ENCODE measurements around the gene CEP95. TPM values are rescaled to one million over a fixed set of nuclear protein-coding genes. Genes with fewer than 3 reads are reported as not detected.
A peak's percentile ranks its signal among the peaks of the same experiment; 100 is the strongest.

CEP95 gene
- total and polyA plus RNA-seq, 2 of the 13 experiments (the other 11 are each of a cell fraction or from before 2014, with no cell fraction given): 65.9 to 68.8 TPM

DNA sequence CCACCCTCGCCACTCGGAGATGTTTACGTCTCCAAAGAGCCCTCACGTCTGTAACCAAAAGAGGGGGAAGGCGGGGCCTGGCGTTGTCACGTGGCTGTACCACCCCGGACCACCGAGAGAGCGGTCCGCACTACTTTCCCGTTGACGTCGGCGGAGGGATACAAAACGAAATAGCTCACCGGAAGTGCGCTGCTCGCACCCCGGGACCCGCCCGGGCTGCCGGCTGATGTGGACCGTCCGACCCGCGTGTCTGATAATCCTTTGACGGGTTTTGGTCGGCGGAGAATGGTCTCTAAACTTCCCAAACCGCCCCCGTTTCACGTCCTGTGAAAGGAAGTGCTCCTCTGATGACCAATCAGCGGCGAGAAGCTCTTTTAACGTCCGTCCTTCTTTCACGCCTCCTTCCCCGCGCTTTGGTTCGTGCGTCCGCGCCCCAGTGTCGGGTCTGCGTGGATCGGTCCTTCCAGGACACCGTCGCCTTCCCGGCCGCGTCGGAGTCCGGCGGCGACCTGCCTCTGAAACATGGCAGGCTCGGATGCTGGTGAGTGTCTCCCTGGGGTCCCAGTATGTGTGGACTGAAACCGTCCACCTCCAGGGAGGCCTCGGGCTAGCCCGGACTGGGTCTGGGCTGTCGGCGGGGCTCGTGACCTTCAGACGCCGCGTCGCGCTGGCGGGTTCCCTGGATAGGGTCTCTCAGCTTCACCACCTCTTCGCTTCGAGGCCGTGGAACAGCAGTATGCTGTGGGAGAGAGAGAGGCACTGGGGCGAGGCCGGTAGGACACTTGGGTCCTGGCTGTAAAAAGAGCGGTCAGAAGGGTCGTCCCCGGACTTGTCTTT, at the start of gene CEP95 (continued):
- TF ChIP-seq, protein P1, sequence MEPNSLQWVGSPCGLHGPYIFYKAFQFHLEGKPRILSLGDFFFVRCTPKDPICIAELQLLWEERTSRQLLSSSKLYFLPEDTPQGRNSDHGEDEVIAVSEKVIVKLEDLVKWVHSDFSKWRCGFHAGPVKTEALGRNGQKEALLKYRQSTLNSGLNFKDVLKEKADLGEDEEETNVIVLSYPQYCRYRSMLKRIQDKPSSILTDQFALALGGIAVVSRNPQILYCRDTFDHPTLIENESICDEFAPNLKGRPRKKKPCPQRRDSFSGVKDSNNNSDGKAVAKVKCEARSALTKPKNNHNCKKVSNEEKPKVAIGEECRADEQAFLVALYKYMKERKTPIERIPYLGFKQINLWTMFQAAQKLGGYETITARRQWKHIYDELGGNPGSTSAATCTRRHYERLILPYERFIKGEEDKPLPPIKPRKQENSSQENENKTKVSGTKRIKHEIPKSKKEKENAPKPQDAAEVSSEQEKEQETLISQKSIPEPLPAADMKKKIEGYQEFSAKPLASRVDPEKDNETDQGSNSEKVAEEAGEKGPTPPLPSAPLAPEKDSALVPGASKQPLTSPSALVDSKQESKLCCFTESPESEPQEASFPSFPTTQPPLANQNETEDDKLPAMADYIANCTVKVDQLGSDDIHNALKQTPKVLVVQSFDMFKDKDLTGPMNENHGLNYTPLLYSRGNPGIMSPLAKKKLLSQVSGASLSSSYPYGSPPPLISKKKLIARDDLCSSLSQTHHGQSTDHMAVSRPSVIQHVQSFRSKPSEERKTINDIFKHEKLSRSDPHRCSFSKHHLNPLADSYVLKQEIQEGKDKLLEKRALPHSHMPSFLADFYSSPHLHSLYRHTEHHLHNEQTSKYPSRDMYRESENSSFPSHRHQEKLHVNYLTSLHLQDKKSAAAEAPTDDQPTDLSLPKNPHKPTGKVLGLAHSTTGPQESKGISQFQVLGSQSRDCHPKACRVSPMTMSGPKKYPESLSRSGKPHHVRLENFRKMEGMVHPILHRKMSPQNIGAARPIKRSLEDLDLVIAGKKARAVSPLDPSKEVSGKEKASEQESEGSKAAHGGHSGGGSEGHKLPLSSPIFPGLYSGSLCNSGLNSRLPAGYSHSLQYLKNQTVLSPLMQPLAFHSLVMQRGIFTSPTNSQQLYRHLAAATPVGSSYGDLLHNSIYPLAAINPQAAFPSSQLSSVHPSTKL (CRISPR knock-in tag; IDR thresholded peaks at IDR 0.05): peak; percentile 37; the same call in 1 of the 2 replicates
- TF ChIP-seq SNAI1 (CRISPR knock-in tag; IDR thresholded peaks at IDR 0.05; ENCODE audit: borderline replicate concordance): peak; percentile 66; the same call in 1 of the 2 replicates
- peak; percentile 49; the same call in 1 of the 2 replicates for TF ChIP-seq ZNF552 (CRISPR knock-in tag; IDR thresholded peaks at IDR 0.05; ENCODE audit: borderline replicate concordance)
- no peak for TF ChIP-seq RARG (CRISPR knock-in tag; IDR thresholded peaks at IDR 0.05; ENCODE audit: low read depth)
- no peak; the same call in 1 of the 2 replicates for TF ChIP-seq SNAPC2 (CRISPR knock-in tag; IDR thresholded peaks at IDR 0.05)
- TF ChIP-seq STAG1 (CRISPR knock-in tag; IDR thresholded peaks at IDR 0.05): no peak
- TF ChIP-seq ZNF737 (CRISPR knock-in tag; IDR thresholded peaks at IDR 0.05; ENCODE audit: borderline replicate concordance): no peak; the same call in 1 of the 2 replicates
- TF ChIP-seq THYN1 (CRISPR knock-in tag; IDR thresholded peaks at IDR 0.05; ENCODE audit: borderline replicate concordance, low read depth): no peak
- TF ChIP-seq ELF1 (CRISPR knock-in tag; IDR thresholded peaks at IDR 0.05): peak; percentile 88
- peak; percentile 45; the same call in 1 of the 2 replicates for TF ChIP-seq ZNF205 (CRISPR knock-in tag; IDR thresholded peaks at IDR 0.05)
- TF ChIP-seq SNAPC4 (CRISPR knock-in tag; IDR thresholded peaks at IDR 0.05): peak; percentile 71; the same call in 1 of the 2 replicates
- no peak for TF ChIP-seq ZFP36 (IDR thresholded peaks at IDR 0.05; ENCODE audit: borderline replicate concordance, low read depth, low read length, partially characterized antibody)
- peak; percentile 95 for TF ChIP-seq ZNF709 (CRISPR knock-in tag; IDR thresholded peaks at IDR 0.05)
- peak; percentile 68; the same call in 1 of the 2 replicates for TF ChIP-seq ZNF567 (CRISPR knock-in tag; IDR thresholded peaks at IDR 0.05; ENCODE audit: borderline replicate concordance)
- TF ChIP-seq ZMYM4 (CRISPR knock-in tag; IDR thresholded peaks at IDR 0.05): peak; percentile 91
- TF ChIP-seq ZZZ3 (CRISPR knock-in tag; IDR thresholded peaks at IDR 0.05; ENCODE audit: borderline replicate concordance): no peak; the same call in 1 of the 2 replicates
- TF ChIP-seq ZNF274 (CRISPR knock-in tag; IDR thresholded peaks at IDR 0.05): peak; percentile 83; the same call in 1 of the 2 replicates
- TF ChIP-seq REL (CRISPR knock-in tag; conservative IDR thresholded peaks at IDR 0.05): peak; percentile 93
- TF ChIP-seq ZNF761 (CRISPR knock-in tag; conservative IDR thresholded peaks at IDR 0.05): peak; percentile 94
- TF ChIP-seq HOXD1 (CRISPR knock-in tag; IDR thresholded peaks at IDR 0.05): peak; percentile 88
- peak; percentile 78 for TF ChIP-seq RBFOX2 (IDR thresholded peaks at IDR 0.05; ENCODE audit: low read depth, low read length)

Measured in HepG2 (cell line).